ENCODE results near the gene CCDC50.

- TF ChIP-seq RAD21 (IDR thresholded peaks at IDR 0.05; ENCODE audit: insufficient read depth, low read depth, low read length) (no peak), CTCF (IDR thresholded peaks at IDR 0.05 in 2 of 3, conservative IDR thresholded peaks at IDR 0.05 in 1 of 3; ENCODE audit: control insufficient read depth in 2 of 3, extremely low read depth in 1 of 3, insufficient read depth in 1 of 3, low read depth in 3 of 3, low read length in 3 of 3) (no peak), TCF12 (IDR thresholded peaks at IDR 0.05; ENCODE audit: low read depth, low read length) (no peak), ZZZ3 (IDR thresholded peaks at IDR 0.05; ENCODE audit: control insufficient read depth, insufficient read length, low read depth) (no peak), SMC3 (IDR thresholded peaks at IDR 0.05; ENCODE audit: borderline replicate concordance, low read length) (no peak), FOS (IDR thresholded peaks at IDR 0.05; ENCODE audit: borderline replicate concordance, extremely low read depth, insufficient read length) (no peak)
These were observed 11.2 kb downstream of the CCDC50 start for GRCh38 chr3:191340351-191340750.

Measured in GM12878 (cell line).